OCI-LY1 (cell line): ENCODE data around the gene DRC3.

Experiments
- H2AFZ ChIP-seq: fragments of 200-600 bp; sonication (generic), shearing (Covaris generic); 2 replicates; pipeline ENCODE4 v1.6.0; 2014; ENCODE audit warnings: antibody characterized with exemption, mild to moderate bottlenecking, low read length
- H3F3A ChIP-seq: fragments of 200-600 bp; sonication (generic), shearing (Covaris generic); 2 replicates; pipeline ENCODE4 v1.6.0; 2014; ENCODE audit warnings: mild to moderate bottlenecking, antibody characterized with exemption, low read length, moderate library complexity; ENCODE audit not compliant: insufficient read depth
- H3K27ac ChIP-seq: fragments of 200-600 bp; sonication (generic); 2 replicates; pipeline ENCODE4 v1.5.1; 2014; ENCODE audit warnings: low read length, mixed run types, mild to moderate bottlenecking, low read depth; ENCODE audit not compliant: poor library complexity, severe bottlenecking
- H3K27me3 ChIP-seq: fragments of 200-600 bp; sonication (generic); 2 replicates; pipeline ENCODE4 v1.6.0; 2014; ENCODE audit warnings: antibody characterized with exemption, mild to moderate bottlenecking, low read length, moderate library complexity; ENCODE audit not compliant: insufficient read depth
- H3K36me3 ChIP-seq: fragments of 200-600 bp; sonication (generic); 2 replicates; pipeline ENCODE4 v1.6.1; 2014; ENCODE audit warnings: mild to moderate bottlenecking, antibody characterized with exemption, low read length, moderate library complexity, mixed read lengths; ENCODE audit not compliant: insufficient read depth
- H3K4me1 ChIP-seq: fragments of 200-600 bp; sonication (generic); 2 replicates; pipeline ENCODE4 v1.5.1; 2014; ENCODE audit warnings: mild to moderate bottlenecking, low read length, moderate library complexity; ENCODE audit not compliant: insufficient read depth, severe bottlenecking
- H3K4me2 ChIP-seq: fragments of 200-600 bp; sonication (generic), shearing (Covaris generic); 2 replicates; pipeline ENCODE4 v1.6.1; 2014; ENCODE audit warnings: low read length
- H3K4me3 ChIP-seq: fragments of 200-600 bp; sonication (generic); 2 replicates; pipeline ENCODE4 v1.5.1; 2014; ENCODE audit warnings: low read length, low read depth, mild to moderate bottlenecking, mixed read lengths; ENCODE audit not compliant: poor library complexity, severe bottlenecking
- H3K79me2 ChIP-seq: fragments of 200-600 bp; shearing (Covaris generic); 2 replicates; pipeline ENCODE4 v1.6.1; 2016; ENCODE audit warnings: mixed run types, low read length, mixed read lengths; ENCODE audit not compliant: insufficient read depth
- H3K9ac ChIP-seq: fragments of 200-600 bp; sonication (generic), shearing (Covaris generic); 2 replicates; pipeline ENCODE4 v1.6.1; 2014; ENCODE audit warnings: mild to moderate bottlenecking, low read length, mixed read lengths
- H3K9me2 ChIP-seq: fragments of 200-600 bp; sonication (generic), shearing (Covaris generic); 2 replicates; pipeline ENCODE4 v1.6.1; 2014; ENCODE audit warnings: low read depth, mild to moderate bottlenecking, low read length, mixed read lengths
- H3K9me3 ChIP-seq: fragments of 200-600 bp; shearing (Covaris generic); 2 replicates; pipeline ENCODE4 v1.6.1; 2014; ENCODE audit warnings: low read length, mixed read lengths
- H4K20me1 ChIP-seq: fragments of 200-600 bp; sonication (generic), shearing (Covaris generic); 2 replicates; pipeline ENCODE4 v1.6.0; 2016; ENCODE audit warnings: mild to moderate bottlenecking, low read length; ENCODE audit not compliant: insufficient read depth
- EZH2 ChIP-seq: fragments of 200-600 bp; sonication (generic), shearing (Covaris generic); IDR thresholded peaks from 2 replicates; pipeline ENCODE4 v1.8.0; 2017; ENCODE audit warnings: borderline replicate concordance, mixed run types, mild to moderate bottlenecking, antibody characterized with exemption, low read length, moderate library complexity, mixed read lengths
- TF ChIP-seq, protein P1 (sequence below): fragments of 200-600 bp; sonication (generic), shearing (Covaris generic); IDR thresholded peaks from 2 replicates; pipeline ENCODE4 v1.5.1; 2017; ENCODE audit warnings: mild to moderate bottlenecking, antibody characterized with exemption, low read length, moderate library complexity, mixed read lengths

Gene DRC3

DNA sequence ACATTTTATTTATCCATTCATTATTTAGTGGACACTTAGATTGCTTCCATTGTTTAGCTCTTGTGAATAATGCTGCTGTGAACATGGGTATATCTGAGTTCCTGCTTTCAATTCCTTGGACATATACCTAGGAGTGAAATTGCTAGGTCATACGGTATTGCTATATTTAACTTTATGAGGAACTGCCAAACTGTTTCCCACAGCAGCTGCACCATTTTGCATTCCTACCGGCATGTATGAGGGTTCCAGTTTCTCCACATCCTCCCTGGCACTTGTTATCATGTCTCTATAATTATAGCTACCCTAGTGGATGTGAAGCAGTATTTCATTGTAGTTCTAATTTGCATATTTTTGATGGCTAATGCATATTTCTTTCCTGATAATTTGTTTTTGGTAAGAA is 91.4 kb downstream of the DRC3 start:
- H3K27ac ChIP-seq: no peak overlapping the region
- no peak overlapping the region for H2AFZ ChIP-seq
- no peaks in the 10 kb centered on the region for H3K79me2 ChIP-seq
- H3K9ac ChIP-seq: no peak overlapping the region
- no peaks in the 10 kb centered on the region for H3K4me1 ChIP-seq
- H3K9me2 ChIP-seq: no peaks in the 10 kb centered on the region
- no peak for TF ChIP-seq EZH2
- TF ChIP-seq, protein P1, sequence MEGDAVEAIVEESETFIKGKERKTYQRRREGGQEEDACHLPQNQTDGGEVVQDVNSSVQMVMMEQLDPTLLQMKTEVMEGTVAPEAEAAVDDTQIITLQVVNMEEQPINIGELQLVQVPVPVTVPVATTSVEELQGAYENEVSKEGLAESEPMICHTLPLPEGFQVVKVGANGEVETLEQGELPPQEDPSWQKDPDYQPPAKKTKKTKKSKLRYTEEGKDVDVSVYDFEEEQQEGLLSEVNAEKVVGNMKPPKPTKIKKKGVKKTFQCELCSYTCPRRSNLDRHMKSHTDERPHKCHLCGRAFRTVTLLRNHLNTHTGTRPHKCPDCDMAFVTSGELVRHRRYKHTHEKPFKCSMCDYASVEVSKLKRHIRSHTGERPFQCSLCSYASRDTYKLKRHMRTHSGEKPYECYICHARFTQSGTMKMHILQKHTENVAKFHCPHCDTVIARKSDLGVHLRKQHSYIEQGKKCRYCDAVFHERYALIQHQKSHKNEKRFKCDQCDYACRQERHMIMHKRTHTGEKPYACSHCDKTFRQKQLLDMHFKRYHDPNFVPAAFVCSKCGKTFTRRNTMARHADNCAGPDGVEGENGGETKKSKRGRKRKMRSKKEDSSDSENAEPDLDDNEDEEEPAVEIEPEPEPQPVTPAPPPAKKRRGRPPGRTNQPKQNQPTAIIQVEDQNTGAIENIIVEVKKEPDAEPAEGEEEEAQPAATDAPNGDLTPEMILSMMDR: no peak
- H3K4me3 ChIP-seq: no peak overlapping the region
- H3K27me3 ChIP-seq: no peaks in the 10 kb centered on the region
- no peaks in the 10 kb centered on the region for H3K9me3 ChIP-seq
- H3K4me2 ChIP-seq: no peak overlapping the region
- peaks cover 44% of the 10 kb centered on the region for H3K36me3 ChIP-seq
- H4K20me1 ChIP-seq: no peaks in the 10 kb centered on the region
- no peaks in the 10 kb centered on the region for H3F3A ChIP-seq

DNA sequence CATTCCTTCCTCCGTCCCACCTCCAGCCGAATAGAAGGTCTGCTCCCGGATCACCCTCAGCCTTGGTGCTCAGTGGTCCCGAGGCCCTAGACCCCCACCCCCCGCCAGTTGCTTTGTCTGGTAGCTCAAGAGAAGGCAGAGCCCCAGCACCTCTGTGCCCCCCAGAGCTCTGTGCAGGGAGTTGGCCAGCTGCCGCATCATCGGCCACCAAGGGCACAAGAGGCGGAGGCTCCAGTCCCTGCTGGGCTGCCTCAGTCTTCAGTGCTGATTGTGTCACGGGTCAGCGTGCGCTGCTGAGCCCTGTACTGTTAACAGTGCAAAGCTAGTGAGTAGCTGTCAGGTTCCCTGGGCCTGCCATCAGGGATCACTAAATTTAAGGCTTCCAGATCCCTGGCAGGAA is 92.9 kb downstream of the DRC3 start:
- Histone ChIP-seq H3K9ac (no peak overlapping the region), H3K4me1 (no peaks in the 10 kb centered on the region), H3K36me3 (peaks cover 41% of the 10 kb centered on the region), H3K4me3 (no peak overlapping the region), H3F3A (no peaks in the 10 kb centered on the region), H2AFZ (no peak overlapping the region), H3K27me3 (no peaks in the 10 kb centered on the region), H3K79me2 (no peaks in the 10 kb centered on the region), H3K9me3 (no peaks in the 10 kb centered on the region), H4K20me1 (no peaks in the 10 kb centered on the region), H3K4me2 (no peak overlapping the region), H3K27ac (no peak overlapping the region), H3K9me2 (no peaks in the 10 kb centered on the region)
- TF ChIP-seq, protein P1: no peak
- no peak for TF ChIP-seq EZH2
